Thyroid gland (tissue), 4 donors: ENCODE results near the gene VASN. TPM values are rescaled to one million over a fixed set of nuclear protein-coding genes. Genes with fewer than 3 reads are reported as not detected.

ENCODE experiments used
- DNase-seq, 2 donors: peaks; one replicate each; pipeline ENCODE4 v3.0.0-alpha.2; 2019
- H3K27ac ChIP-seq, 3 donors: fragments of 200-600 bp; sonication (generic); 1 replicate in 2 of 3; 2 replicates in 1 of 3; pipeline ENCODE4 v1.5.1; 2016 to 2019; ENCODE audit warnings: mild to moderate bottlenecking in 1 of 3, moderate library complexity in 1 of 3
- H3K27me3 ChIP-seq: fragments of 200-600 bp; sonication (generic); one replicate; pipeline ENCODE4 v1.5.1; 2019
- H3K36me3 ChIP-seq, 2 donors: fragments of 200-600 bp; sonication (generic); one replicate each; pipeline ENCODE4 v1.5.1; 2016 to 2019
- H3K4me1 ChIP-seq, 2 donors: fragments of 200-600 bp; sonication (generic); one replicate each; pipeline ENCODE4 v1.5.1; 2017 to 2019
- H3K4me3 ChIP-seq, 3 donors: fragments of 200-600 bp; sonication (generic); replicated peaks in 1 of 3; 1 replicate in 2 of 3; 2 replicates in 1 of 3; pipeline ENCODE4 v1.5.1; 2016; ENCODE audit warnings: mild to moderate bottlenecking in 1 of 3
- H3K9me3 ChIP-seq: fragments of 200-600 bp; sonication (generic); one replicate; pipeline ENCODE4 v1.5.1; 2017
- CTCF ChIP-seq, 6 experiments: fragments of 200-600 bp in 3 of 6; fragments of 450-650 bp in 3 of 6; sonication (generic) in 3 of 6; IDR thresholded peaks; one replicate each; pipeline ENCODE4 v1.5.1; 2016 to 2019; ENCODE audit warnings: antibody characterized with exemption in 6 of 6, mild to moderate bottlenecking in 2 of 6, inconsistent platforms in 1 of 6, moderate library complexity in 1 of 6
- POLR2A ChIP-seq, 2 donors: fragments of 450-650 bp; IDR thresholded peaks; one replicate each; pipeline ENCODE4 v1.6.1; 2017; ENCODE audit warnings: antibody characterized with exemption in 2 of 2, mild to moderate bottlenecking in 2 of 2, moderate library complexity in 1 of 2
- WGBS, 2 donors: methylation state at CpG; one replicate each; pipeline ENCODE4 v1.1.5; 2017; 5-methylcytosine and 5-hydroxymethylcytosine counted together
- intact Hi-C: fragments of 100-400 bp; cut with DNase I; formaldehyde crosslinking; loops from one replicate; pipeline ENCODE4 v1.15.1; 2023
- total RNA-seq, 4 donors: library from RNA; depleted of rRNA; stranded (reverse); fragments of >200 nt; gene quantifications; one replicate each; pipeline ENCODE4 v1.2.3, GENCODE V29; 2016

The VASN gene
- total RNA-seq, 4 donors from 2014 or later = 21.9 to 47.0 (median 28.8) TPM

DNA sequence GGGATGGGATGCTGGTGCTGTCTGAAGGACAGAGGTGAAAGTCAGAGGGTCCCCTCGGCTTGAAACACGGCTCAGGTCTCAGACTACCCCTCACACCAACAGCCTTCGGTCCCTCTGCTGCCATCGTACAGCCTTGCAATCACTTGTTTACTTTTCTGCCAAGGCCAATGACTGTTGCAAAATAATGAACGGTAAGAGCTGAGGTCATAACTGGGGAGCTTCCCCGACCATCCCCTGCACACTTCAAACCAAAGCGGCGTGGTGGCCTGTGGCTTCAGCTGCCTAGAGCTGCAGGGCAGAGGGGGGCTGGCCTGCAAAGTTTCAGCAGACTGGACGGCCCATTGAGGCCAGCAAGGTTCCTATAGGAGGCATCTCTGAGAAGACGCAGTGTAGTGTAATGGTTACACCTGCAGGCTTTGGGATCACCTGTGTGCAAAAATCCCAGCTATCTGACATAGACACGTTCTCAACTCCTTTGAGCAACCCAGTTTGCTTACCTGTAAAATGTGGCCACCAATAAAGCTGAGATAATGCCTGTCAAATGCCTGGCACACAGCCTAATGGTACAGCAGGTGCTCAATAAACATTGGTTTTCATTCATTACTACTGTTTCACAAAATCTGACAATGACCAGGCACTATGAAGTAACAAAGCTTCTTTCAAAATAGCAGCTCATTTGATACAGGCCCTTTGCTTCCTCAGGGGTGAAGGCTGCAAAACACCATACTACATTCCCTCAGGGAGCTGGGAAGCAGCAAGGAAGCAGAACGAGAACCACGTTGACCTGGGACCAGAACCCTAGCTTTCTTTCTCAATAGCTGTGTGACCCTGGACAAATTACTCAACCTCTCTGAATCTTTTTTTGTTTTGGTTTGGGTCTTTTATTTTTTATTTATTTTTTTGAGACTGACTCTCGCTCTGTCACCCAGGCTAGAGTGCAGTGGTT lies 25.5 kb upstream of the VASN start:
- Histone ChIP-seq H3K4me3 (no peak overlapping the region), H3K4me1 (peaks cover 9 to 21% of the 10 kb centered on the region in 2 donors), H3K36me3 (no peaks in the 10 kb centered on the region), H3K9me3 (no peaks in the 10 kb centered on the region), H3K27me3 (no peaks in the 10 kb centered on the region), H3K27ac (no peak overlapping the region)
- no peak for TF ChIP-seq CTCF (IDR thresholded peaks at IDR 0.05)
- no peak for TF ChIP-seq POLR2A (IDR thresholded peaks at IDR 0.05)
- DNase-seq = no peak
- 80 to 82% methylated on average over 13 to 14 of the region's 14 CpGs for WGBS, 2 donors
- intact Hi-C loops = no loop called here

DNA sequence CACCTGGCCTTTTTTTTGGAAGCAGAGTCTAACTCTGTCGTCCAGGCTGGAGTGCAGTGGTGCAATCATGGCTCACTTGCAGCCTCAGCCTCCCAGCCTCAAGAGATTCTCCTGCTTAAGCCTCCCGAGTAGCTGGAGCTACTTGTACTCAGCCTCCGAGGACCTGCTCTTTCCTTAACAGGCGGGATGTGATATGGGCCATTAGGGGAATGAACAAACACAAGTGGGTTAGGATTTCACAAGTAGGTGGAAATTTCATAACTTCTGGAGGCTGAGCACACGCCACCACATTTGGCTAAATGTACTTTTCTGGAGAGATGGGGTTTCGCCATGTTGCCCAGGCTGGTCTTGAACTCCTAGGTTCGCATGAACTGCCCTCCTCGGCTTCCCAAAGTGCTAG lies 24.6 kb upstream of the VASN start:
- Histone ChIP-seq H3K9me3 (no peaks in the 10 kb centered on the region), H3K27ac (no peak overlapping the region), H3K4me1 (peaks cover 9 to 26% of the 10 kb centered on the region in 2 donors), H3K36me3 (no peaks in the 10 kb centered on the region), H3K27me3 (no peaks in the 10 kb centered on the region), H3K4me3 (no peak overlapping the region)
- intact Hi-C loops = no loop called here
- 90 to 91% methylated on average over 8 of the region's 8 CpGs for WGBS, 2 donors
- no peak for TF ChIP-seq POLR2A (IDR thresholded peaks at IDR 0.05)
- no peak for TF ChIP-seq CTCF (IDR thresholded peaks at IDR 0.05)
- no peak for DNase-seq

- TF ChIP-seq CTCF (IDR thresholded peaks at IDR 0.05) (no peak), POLR2A (IDR thresholded peaks at IDR 0.05) (no peak)
- H3K4me3 ChIP-seq = no peak overlapping the region
- no peak overlapping the region for H3K27ac ChIP-seq
- no peak for DNase-seq
- H3K9me3 ChIP-seq = no peaks in the 10 kb centered on the region
- H3K27me3 ChIP-seq = no peaks in the 10 kb centered on the region
- intact Hi-C loops = no loop called here
- H3K36me3 ChIP-seq = no peaks in the 10 kb centered on the region
- peaks cover 9 to 26% of the 10 kb centered on the region in 2 donors for H3K4me1 ChIP-seq
- 86 to 90% methylated on average over 15 to 16 of the region's 17 CpGs for WGBS, 2 donors
Measured at GRCh38 chr16:4347765-4348509, 23.7 kb upstream of the VASN start.

DNA sequence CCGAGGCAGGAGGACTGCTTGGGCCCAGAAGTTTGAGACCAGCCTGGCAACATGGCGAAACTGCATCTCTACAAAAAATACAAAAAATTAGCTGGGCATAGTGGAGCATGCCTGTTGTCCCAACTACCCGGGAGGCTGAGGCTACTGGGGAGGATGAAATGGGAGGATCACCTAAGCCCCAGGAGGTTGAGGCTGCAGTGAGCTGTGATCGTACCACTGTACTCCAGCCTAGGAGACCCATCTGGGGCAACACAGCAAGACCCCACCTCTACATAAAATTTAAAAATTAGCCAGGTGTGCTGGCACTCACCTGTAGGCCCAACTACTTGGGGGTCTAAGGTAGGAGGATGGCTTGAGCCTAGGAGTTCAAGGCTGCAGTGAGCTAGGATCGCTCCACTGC lies 22.3 kb upstream of the VASN start:
- TF ChIP-seq CTCF (IDR thresholded peaks at IDR 0.05) (no peak), POLR2A (IDR thresholded peaks at IDR 0.05) (no peak)
- WGBS, 2 donors = 95 to 98% methylated on average over 5 of the region's 5 CpGs
- Histone ChIP-seq H3K27me3 (no peaks in the 10 kb centered on the region), H3K4me3 (no peak overlapping the region), H3K4me1 (peaks cover 9 to 26% of the 10 kb centered on the region in 2 donors), H3K36me3 (no peaks in the 10 kb centered on the region), H3K27ac (no peak overlapping the region), H3K9me3 (no peaks in the 10 kb centered on the region)
- intact Hi-C loops = no loop called here
- no peak for DNase-seq
